Panc1 (cell line): ENCODE data around the gene LRCH1. TPM values are rescaled to one million over a fixed set of nuclear protein-coding genes. Genes with fewer than 3 reads are reported as not detected.

Experiments
- ATAC-seq: fragments of 200-7000 bp; cut with Tn5 transposase; 2 replicates; pipeline ENCODE4 v1.9.1; 2020; ENCODE audit warnings: mild to moderate bottlenecking, moderate library complexity
- BruUV-seq: library from RNA; stranded (reverse); fragments of 400-500 nt; replicated peaks from 2 replicates; lab custom pipeline; 2021; lab: Mats Ljungman, UMichigan
- CTCF ChIA-PET: fragments of 300-600 bp; sonication (Branson Sonifier 250); formaldehyde crosslinking; loops from one replicate; lab custom pipeline; 2022; ENCODE audit warnings: antibody characterized with exemption; lab: Charles Lee
- POLR2A ChIA-PET: fragments of 300-600 bp; sonication (Branson Sonifier 250); formaldehyde crosslinking; loops from one replicate; lab custom pipeline; 2022; ENCODE audit warnings: antibody characterized with exemption; lab: Charles Lee
- DNase-seq: peaks from one replicate; pipeline ENCODE4 v3.0.0-alpha.2; 2010; ENCODE audit warnings: low read depth, low spot score
- H3K27ac ChIP-seq: 2 replicates; pipeline ENCODE4 v1.5.1; 2011; ENCODE audit warnings: mild to moderate bottlenecking, low read length, inconsistent platforms
- H3K27me3 ChIP-seq: fragments of 200-500 bp; sonication (Bioruptor generic); 2 replicates; pipeline ENCODE4 v1.6.0; 2014; ENCODE audit warnings: low read length, inconsistent platforms; ENCODE audit not compliant: control insufficient read depth, insufficient read depth
- H3K36me3 ChIP-seq: fragments of 200-500 bp; sonication (Bioruptor generic); 2 replicates; pipeline ENCODE4 v1.5.1; 2014; ENCODE audit warnings: inconsistent platforms, mild to moderate bottlenecking, low read length, moderate library complexity; ENCODE audit not compliant: control insufficient read depth, insufficient read depth
- H3K4me1 ChIP-seq: 2 replicates; pipeline ENCODE4 v1.5.1; 2011; ENCODE audit warnings: inconsistent platforms, mild to moderate bottlenecking, low read length, moderate library complexity; ENCODE audit not compliant: control insufficient read depth, insufficient read depth
- H3K4me3 ChIP-seq, 2 experiments: 2 replicates each; pipeline ENCODE4 v1.5.1; 2011 to 2012; ENCODE audit warnings: low read depth in 2 of 2, low read length in 2 of 2, mild to moderate bottlenecking in 2 of 2, inconsistent platforms in 1 of 2, moderate library complexity in 1 of 2
- H3K9me3 ChIP-seq: fragments of 200-500 bp; sonication (Bioruptor generic); 2 replicates; pipeline ENCODE4 v1.5.1; 2014; ENCODE audit warnings: low read depth, mild to moderate bottlenecking, inconsistent platforms, low read length, moderate library complexity; ENCODE audit not compliant: control insufficient read depth, insufficient read depth
- POLR2AphosphoS5 ChIP-seq: IDR thresholded peaks from 2 replicates; pipeline ENCODE4 v1.6.1; 2012; ENCODE audit warnings: mild to moderate bottlenecking, low read depth, low read length, moderate library complexity
- SIN3A ChIP-seq: IDR thresholded peaks from 2 replicates; pipeline ENCODE4 v1.6.1; 2012; ENCODE audit warnings: low read depth, mild to moderate bottlenecking, low read length, moderate library complexity, borderline replicate concordance; ENCODE audit not compliant: insufficient read depth
- TCF7L2 ChIP-seq: IDR thresholded peaks from 2 replicates; pipeline ENCODE4 v1.6.1; 2011; ENCODE audit warnings: mild to moderate bottlenecking, low read depth, low read length, inconsistent platforms
- in situ Hi-C: cut with HindIII; loops from 2 replicates; pipeline ENCODE4 v1.10.0; 2016; ENCODE audit warnings: low sequenced_read_pairs, low pct_unique_long_range_greater_than_20kb
- intact Hi-C: fragments of 100-400 bp; cut with micrococcal nuclease; formaldehyde crosslinking; loops from one replicate; pipeline ENCODE4 v1.10.0; 2022; ENCODE audit not compliant: unreplicated experiment
- total RNA-seq: library from RNA; stranded (reverse); gene quantifications from one replicate; pipeline ENCODE4 v1.2.1, GENCODE V29; 2021; ENCODE audit not compliant: unreplicated experiment
- TF ChIP-seq, protein P1 (sequence below): fragments of 450-650 bp; IDR thresholded peaks from 2 replicates; pipeline ENCODE4 v1.5.1; 2017; ENCODE audit warnings: mild to moderate bottlenecking
- TF ChIP-seq, protein P2 (sequence below), 2 experiments: IDR thresholded peaks; 2 replicates each; pipeline ENCODE4 v1.6.1; 2011 to 2012; ENCODE audit warnings: low read depth in 2 of 2, control low read depth in 1 of 2, low read length in 1 of 2, mild to moderate bottlenecking in 1 of 2, moderate library complexity in 1 of 2; ENCODE audit not compliant: insufficient read depth in 1 of 2

LRCH1 gene
- total RNA-seq, 1 experiment from 2014 or later, result 7.9 TPM

DNA sequence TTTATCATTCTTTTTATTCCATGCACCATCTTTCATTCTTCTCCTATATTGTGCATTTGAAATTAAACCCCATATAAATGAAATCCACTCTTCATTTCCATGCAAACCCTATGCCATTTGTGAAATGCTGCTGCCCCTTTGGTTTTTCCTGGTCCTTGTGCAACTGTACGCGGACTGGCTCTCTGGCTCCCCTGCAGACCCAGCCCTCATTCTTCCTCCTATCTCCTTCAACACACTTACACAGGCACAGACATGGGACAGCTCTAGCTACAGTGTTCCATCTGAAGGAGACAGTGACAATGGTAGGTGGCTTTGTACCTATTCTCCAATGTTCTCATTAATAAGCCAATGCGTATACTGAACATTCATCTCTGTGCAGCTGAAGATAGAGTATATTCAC, 162.4 kb downstream of the LRCH1 start:
- CTCF ChIA-PET, result no interaction called here
- BruUV-seq, result no TSS peak

DNA sequence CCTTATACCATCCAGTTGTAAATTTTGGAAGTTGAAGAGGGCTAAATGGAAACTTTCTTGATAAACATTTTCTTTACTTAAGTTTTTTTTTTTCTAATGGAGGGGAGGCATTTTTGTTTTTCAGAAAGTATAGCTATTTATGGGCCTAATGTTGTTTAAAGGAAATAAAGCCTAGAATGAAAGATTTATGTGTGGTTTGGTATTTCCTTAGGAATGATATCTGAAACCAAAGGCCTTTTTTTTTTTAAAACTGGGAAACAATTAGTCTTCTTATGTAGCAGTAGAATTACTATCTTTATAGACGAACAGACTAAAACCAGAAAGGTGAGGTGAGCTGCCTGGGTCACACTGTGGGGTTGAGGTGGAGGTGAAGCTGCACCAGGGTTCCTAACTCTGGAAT, 163.9 kb downstream of the LRCH1 start:
- BruUV-seq, result no TSS peak
- H3K4me3 ChIP-seq, result no peak overlapping the region
- POLR2A ChIA-PET, result no interaction called here
- no peaks in the 10 kb centered on the region for H3K36me3 ChIP-seq
- in situ Hi-C loops, result no loop called here
- CTCF ChIA-PET, result no interaction called here
- no peak for ATAC-seq
- no peak overlapping the region for H3K27ac ChIP-seq
- no peaks in the 10 kb centered on the region for H3K9me3 ChIP-seq
- no peak for DNase-seq
- no peaks in the 10 kb centered on the region for H3K27me3 ChIP-seq
- H3K4me1 ChIP-seq, result no peaks in the 10 kb centered on the region
- intact Hi-C loops, result no loop called here
- TF ChIP-seq, protein P1, sequence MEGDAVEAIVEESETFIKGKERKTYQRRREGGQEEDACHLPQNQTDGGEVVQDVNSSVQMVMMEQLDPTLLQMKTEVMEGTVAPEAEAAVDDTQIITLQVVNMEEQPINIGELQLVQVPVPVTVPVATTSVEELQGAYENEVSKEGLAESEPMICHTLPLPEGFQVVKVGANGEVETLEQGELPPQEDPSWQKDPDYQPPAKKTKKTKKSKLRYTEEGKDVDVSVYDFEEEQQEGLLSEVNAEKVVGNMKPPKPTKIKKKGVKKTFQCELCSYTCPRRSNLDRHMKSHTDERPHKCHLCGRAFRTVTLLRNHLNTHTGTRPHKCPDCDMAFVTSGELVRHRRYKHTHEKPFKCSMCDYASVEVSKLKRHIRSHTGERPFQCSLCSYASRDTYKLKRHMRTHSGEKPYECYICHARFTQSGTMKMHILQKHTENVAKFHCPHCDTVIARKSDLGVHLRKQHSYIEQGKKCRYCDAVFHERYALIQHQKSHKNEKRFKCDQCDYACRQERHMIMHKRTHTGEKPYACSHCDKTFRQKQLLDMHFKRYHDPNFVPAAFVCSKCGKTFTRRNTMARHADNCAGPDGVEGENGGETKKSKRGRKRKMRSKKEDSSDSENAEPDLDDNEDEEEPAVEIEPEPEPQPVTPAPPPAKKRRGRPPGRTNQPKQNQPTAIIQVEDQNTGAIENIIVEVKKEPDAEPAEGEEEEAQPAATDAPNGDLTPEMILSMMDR, result no peak
- TF ChIP-seq, protein P2, sequence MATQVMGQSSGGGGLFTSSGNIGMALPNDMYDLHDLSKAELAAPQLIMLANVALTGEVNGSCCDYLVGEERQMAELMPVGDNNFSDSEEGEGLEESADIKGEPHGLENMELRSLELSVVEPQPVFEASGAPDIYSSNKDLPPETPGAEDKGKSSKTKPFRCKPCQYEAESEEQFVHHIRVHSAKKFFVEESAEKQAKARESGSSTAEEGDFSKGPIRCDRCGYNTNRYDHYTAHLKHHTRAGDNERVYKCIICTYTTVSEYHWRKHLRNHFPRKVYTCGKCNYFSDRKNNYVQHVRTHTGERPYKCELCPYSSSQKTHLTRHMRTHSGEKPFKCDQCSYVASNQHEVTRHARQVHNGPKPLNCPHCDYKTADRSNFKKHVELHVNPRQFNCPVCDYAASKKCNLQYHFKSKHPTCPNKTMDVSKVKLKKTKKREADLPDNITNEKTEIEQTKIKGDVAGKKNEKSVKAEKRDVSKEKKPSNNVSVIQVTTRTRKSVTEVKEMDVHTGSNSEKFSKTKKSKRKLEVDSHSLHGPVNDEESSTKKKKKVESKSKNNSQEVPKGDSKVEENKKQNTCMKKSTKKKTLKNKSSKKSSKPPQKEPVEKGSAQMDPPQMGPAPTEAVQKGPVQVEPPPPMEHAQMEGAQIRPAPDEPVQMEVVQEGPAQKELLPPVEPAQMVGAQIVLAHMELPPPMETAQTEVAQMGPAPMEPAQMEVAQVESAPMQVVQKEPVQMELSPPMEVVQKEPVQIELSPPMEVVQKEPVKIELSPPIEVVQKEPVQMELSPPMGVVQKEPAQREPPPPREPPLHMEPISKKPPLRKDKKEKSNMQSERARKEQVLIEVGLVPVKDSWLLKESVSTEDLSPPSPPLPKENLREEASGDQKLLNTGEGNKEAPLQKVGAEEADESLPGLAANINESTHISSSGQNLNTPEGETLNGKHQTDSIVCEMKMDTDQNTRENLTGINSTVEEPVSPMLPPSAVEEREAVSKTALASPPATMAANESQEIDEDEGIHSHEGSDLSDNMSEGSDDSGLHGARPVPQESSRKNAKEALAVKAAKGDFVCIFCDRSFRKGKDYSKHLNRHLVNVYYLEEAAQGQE (IDR thresholded peaks at IDR 0.05; ENCODE audit: insufficient read depth in 1 of 2, low read depth in 2 of 2, low read length in 1 of 2), result no peak
- no peak for TF ChIP-seq TCF7L2
- no peak for TF ChIP-seq SIN3A
- no peak for TF ChIP-seq POLR2AphosphoS5

More for the DNA sequence above, 162.4 kb downstream of the LRCH1 start:
- TF ChIP-seq, protein P1, result no peak
- TF ChIP-seq, protein P2 (IDR thresholded peaks at IDR 0.05; ENCODE audit: insufficient read depth in 1 of 2, low read depth in 2 of 2, low read length in 1 of 2), result no peak
- TF ChIP-seq SIN3A (no peak), TCF7L2 (no peak), POLR2AphosphoS5 (no peak)
- intact Hi-C loops, result no loop called here
- H3K27ac ChIP-seq, result no peak overlapping the region
- H3K4me3 ChIP-seq, result no peak overlapping the region
- H3K27me3 ChIP-seq, result no peaks in the 10 kb centered on the region
- ATAC-seq (no peak), DNase-seq (no peak)
- H3K4me1 ChIP-seq, result no peaks in the 10 kb centered on the region
- in situ Hi-C loops, result no loop called here
- POLR2A ChIA-PET, result no interaction called here
- no peaks in the 10 kb centered on the region; the same call in 1 of the 2 replicates for H3K36me3 ChIP-seq
- H3K9me3 ChIP-seq, result no peaks in the 10 kb centered on the region
